NCI-H1092 (cell line): ENCODE results near the gene ARID3B.
"Not testable (repeated sequence)": the region's sequence is repeated elsewhere in the genome, so short reads cannot be mapped to it uniquely, and the experiment has no call there.

Source experiments
- DNase-seq: peaks from one replicate; lab custom pipeline; 2025; lab: John Stamatoyannopoulos, UW

Gene ARID3B

DNA sequence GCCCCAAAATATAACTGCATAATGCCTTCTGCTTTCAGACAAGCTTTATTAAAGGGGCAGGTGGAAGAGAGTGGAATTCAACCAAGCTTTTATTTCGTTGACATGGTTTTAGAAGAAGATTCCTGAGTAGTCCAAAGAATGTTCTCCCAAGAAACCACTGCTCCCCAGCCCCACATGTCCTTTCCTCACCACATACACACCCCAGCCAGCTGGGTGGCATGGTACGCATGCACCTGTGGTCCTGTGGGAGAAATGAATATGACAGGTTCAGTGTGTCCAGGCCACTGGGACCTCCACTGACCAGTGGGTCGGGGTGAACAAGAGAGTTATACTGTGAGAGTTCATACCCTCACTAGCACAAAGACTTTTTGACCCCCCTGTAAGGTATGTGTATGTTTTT, 30.2 kb downstream of the ARID3B start:
- DNase-seq, result no peak

DNA sequence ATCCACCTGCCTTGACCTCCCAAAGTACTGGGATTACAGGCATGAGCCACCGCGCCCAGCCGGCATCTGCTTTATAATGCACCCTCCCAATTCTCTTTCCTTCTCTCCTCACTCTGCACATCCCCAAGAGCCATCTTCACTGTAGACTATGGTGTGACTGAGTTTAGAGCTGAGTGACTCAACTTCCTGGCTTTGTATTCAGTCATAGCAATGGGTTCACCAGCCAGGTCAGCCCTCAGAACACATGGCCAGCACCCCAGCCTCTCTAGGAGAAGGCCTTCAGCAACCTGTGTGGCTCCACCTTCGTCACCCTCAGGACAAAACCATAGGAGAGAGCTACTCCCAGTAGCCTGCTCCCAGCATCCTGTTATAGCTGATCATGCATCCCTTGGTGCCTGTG, 33.0 kb downstream of the ARID3B start:
- DNase-seq, result no peak

DNA sequence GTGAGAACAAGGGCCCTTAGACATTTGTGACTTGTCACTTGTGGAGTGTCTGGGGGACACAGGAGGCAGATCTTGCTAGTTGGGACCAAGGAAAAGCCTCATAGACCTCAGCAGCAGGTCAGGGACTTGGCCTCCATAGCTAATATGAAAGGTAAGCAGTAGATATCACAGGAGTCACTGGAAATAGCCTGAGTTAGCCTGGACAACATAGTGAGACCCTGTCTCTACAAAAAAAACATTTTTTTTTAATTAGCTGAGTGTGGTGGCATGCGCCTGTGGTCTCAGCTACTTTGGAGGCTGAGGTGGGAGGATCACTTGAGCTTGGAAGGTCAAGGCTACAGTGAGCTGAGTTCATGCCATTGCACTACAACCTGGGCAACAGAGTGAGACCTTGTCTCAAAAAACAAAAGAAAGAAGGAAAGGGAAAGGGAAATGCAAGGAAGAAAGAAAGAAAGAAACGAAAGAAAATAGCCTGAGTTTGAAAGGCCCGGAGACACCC, 37.5 kb downstream of the ARID3B start:
- no peak for DNase-seq

DNA sequence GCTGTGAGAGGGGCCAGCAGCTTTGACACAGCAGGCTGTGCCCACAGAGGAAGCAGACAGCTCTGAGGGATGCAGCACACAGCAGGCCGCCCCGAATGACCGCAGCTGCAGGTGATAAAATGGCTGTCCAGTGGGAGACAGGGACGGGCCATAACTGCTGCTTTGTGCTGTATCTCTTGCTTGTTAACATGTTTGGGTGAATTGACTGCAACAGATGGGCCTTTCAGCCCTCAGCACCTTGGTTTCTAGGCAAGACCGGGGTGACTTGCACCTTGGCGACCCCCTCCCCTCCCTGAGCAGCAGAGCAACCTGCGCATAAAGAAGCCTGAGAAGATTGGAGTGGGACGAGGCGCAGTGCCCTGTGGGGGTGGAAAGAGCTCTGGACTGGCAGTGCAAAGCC, 38.0 kb downstream of the ARID3B start:
- DNase-seq, result no peak

DNA sequence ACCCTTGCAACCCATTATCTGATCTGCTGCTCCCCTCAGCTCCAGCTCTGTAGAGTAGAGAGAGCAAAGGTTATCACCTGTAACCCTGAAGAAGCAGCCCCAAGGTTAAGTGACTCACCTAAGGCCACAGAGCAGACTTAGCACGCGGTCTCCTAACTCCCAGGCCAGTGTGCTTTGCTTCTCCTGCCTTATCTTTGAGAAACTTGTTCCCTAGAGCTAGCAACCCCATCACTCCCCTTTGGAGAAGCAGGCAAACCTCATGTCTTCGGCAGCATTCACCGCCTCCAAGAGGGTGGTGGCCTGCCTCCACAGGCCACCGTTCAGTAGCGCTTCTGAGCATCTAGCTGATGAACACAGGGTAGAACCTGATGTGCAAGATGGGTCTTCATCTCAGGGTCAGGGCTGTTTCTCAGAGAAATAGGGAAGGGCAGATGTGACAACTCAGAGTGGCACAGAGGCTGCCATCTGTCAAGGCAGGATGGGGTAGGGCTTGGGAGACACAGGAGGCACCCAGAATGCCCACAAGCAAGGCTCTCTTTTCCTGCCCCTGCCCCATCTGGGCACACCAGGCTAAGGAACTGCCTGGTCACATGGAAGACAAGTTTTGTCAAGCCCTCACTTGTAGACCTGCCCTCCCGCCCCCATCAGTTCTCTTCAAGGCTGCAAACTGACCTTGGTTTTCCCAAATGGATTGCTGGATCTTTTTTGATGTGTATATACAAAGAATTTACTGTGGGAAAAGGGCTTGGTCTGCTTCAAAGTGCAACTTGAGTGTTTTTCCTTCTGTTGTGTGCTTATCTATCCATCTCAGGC, 39.7 kb downstream of the ARID3B start:
- no peak for DNase-seq

GRCh38 chr15:74584204-74584603, 43.2 kb downstream of the ARID3B start:
- no peak for DNase-seq

GRCh38 chr15:74584779-74585178, 43.8 kb downstream of the ARID3B start:
- no peak for DNase-seq

DNA sequence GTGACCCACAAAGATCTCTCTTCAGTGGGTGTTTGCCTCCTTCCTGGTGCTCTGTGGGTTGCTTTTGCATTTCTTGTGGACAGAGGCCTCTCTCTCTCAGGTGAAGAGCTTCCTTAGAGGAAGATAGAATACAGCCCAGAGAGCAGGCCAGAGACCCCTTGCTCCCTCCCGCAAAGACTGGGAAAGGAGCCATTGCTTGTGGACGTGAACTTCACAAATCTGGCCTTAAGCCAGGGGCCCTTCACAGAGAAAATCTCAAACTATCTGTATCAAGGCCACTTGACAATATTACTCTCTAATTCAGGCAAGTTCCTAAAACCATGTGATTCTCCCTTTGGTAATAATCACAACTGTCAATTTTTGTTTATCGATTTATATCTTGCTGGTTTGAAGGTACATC, 44.2 kb downstream of the ARID3B start:
- no peak for DNase-seq

GRCh38 chr15:74585857-74586256, 44.8 kb downstream of the ARID3B start:
- no peak for DNase-seq

DNA sequence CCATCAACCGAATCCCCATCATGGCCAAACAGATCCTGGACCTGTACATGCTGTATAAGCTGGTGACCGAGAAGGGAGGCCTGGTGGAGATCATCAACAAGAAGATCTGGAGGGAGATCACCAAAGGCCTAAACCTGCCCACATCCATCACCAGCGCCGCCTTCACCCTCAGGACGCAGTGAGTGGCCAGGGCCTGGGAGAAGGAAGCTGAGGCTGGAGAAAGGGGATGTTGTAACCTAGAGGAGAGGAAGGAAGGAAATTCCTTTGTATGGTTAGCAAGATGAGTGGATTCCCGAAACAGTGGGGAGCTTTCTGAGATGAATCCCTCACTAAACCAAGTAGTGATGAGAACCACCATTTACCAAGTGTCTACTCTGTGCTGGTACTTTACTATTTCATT, 48.8 kb downstream of the ARID3B start:
- no peak for DNase-seq

DNA sequence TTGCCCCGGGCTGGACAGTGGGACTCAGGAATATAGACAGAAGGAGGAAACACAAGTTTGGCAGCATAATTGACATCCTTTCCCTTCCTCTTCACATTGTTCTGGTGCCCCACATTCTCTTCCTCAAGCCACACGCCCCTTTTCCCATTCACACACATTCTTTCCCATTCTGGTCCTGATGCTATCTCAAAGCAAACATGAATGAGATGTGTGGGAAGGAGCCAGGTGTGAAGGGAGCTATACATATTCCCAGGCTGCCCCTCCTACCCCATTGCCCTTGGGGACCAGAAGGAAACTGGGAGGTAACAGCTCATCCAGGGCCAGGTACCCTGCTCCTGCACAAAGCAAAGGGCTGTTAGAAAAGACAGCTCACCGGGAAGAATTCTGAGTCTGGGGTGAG, 51.2 kb downstream of the ARID3B start:
- no peak for DNase-seq

DNA sequence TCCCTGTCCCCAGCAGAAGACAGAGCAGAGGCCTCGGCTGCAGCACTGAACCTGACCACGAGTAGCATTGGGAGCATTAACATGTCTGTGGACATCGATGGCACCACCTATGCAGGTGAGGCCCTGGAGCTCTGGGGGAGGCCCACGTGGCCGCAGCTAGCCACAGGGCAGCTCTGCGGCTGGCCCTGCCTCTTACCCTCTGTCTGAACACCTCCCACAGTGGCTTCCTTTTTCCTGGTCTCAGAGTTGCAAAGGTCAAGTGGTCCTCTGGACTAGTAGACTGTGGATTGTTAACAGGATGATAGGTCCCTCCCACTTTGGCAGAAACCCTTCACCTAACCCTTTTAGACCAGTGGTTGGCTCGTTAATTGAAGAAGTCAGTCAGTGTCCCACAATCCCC, 52.1 kb downstream of the ARID3B start:
- DNase-seq, result no peak

DNA sequence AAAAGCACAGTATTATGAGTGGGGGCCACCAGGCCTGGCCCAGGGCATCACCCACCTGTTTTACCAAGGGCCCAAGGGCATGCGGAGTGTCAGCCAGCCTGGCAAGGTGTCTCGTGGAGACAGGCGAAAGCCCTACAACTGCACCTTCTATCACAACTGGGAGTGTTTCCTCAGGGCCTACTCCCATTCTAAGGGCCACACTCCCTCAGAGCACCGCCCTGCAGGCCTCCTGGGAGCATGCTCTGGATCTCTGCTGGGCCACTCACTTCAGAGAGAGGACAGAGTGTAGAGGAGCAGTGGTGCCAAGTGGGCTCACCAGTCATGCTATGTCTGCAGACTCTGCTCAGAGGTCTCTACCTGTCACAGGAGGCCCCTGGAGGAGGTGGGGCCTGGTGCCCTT, 53.4 kb downstream of the ARID3B start:
- no peak for DNase-seq

DNA sequence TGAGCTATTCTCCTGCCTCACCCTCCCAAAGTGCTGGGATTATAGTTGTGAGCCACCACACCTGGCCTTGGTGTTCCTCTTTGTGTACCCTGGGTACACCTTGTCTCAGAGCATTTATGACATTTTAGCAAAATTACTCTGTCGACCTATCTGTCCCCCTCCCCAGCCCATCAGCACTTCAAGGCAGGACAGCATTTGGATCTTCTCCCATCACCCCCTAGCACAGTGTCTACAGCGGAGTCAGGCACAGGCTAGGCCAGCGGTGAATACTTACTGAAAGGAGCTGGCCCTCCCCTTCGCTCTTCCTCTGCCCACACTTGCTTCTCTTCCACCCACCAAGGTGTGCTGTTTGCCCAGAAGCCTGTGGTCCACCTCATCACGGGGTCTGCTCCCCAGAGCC, 54.3 kb downstream of the ARID3B start:
- DNase-seq, result no peak

GRCh38 chr15:74596736-74597135, 55.7 kb downstream of the ARID3B start:
- not testable (repeated sequence) for DNase-seq

GRCh38 chr15:74597146-74597705, 56.2 kb downstream of the ARID3B start:
- not testable (repeated sequence) for DNase-seq

DNA sequence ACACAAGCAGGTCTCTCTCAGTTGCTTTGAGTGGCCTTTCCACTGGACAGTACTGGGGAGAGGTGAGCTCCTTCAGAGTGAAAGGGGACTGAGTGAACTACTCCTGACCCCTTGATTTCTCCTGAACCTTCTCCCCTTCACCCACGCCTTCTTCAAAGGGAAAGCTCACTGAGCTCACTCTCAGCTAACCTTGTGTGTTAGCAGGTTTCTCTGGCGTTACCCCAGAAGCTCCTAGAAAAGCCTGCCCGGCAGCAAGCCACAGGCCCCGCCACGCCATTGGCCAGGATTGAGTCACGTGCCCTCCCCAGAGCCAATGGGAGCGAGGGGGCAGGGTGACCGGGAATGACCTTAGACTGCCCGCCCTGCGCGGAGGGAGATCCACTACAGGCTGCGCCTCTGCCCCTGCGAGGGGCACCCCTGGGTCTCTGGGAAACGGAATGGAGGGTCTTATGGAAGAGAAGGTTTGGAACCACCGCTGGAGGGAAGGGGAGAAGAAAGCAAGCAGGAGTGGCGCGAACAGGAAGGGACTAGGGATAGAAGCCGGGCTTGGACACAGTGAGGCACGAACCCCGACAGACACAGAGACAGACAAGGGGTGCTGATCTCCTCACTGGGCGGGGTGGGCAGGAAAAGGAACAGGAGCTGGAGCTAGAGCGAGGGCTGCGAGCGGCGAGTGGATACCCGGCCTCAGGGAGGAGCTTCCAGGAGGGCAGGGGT, 57.3 kb downstream of the ARID3B start:
- DNase-seq, result peak; percentile 84

DNA sequence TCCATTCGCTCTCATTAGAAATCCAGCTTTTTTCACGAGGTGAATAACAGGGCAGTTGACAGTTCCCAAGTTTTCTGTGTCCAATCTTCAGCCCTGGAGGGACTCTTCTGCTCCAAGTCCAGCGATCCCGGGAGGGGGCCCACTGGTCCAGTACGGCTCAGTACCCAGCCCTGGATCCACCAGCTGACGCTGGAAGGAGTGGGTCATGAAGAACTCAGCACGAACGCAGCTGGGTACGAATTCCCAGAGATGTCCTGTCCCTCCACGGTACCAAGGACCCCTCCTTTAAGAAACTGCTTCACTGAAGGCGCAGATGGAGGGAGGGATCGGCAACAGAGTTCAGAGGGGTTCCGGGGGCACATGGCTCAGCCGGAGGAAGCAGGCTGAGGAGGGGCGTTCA, 58.1 kb downstream of the ARID3B start:
- DNase-seq, result no peak

GRCh38 chr15:74603026-74603788, 62.2 kb downstream of the ARID3B start:
- DNase-seq, result no peak

DNA sequence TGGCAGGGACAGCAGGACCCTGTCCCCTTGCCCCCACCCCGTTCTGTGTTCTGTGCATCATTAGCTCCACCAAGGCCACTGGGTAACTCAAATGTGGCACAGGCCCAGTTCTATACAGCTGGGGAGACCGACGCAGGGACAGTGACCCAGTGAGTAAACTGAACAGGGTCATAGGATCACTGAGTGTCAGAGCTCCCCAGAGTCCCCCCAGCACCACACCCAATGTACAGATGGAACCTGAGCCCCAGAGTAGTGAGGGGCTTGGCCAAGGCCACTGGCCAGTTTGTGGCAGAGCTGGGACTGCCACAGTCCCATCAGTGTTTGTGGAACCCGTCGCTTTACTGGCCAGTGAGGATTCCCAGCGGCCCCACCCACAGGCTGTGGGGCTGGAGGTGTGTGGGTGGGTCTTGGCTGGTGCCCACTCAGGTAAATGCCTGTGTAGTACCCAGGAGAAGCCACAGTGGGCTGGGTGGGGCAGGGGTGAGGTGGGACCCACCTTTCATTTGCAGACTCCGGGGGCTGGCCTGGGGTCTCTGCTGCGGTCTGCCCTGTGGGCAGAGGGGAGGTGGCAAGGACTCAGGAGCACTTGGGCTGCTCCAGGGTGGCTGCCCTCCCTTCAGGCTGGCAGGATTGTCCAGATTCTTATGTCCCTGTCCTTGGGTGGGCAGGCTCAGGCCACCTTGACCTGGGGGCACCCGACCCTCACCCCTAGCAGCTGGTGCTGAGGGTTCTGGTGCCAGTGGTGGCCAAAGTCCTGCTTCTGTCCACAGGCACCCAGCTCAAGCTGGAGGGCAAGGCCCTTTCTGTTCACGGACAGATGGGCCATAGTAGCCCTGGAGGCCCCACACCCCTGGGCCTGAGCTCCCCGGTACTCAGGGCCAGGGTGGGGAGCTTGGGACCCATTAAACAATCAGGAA, 63.0 kb downstream of the ARID3B start:
- DNase-seq, result no peak
